ENCODE results near the gene SEC14L5.
"Not testable (repeated sequence)": the region's sequence is repeated elsewhere in the genome, so short reads cannot be mapped to it uniquely, and the experiment has no call there.

Gene SEC14L5

GRCh38 chr16:5044581-5044980, 86.5 kb downstream of the SEC14L5 start:
- H3K4me1 ChIP-seq (ENCODE audit: control insufficient read depth, insufficient read depth, low read length); H3K36me3 ChIP-seq (ENCODE audit: control insufficient read depth, insufficient read depth, low read length); H3K9me3 ChIP-seq (ENCODE audit: control insufficient read depth, low read length); H3K4me3 ChIP-seq (ENCODE audit: insufficient read depth, low read depth, low read length); H3K27ac ChIP-seq (ENCODE audit: insufficient read depth, low read depth, low read length, poor library complexity, severe bottlenecking); H3K27me3 ChIP-seq (ENCODE audit: control insufficient read depth, insufficient read depth, low read length, poor library complexity, severe bottlenecking): not testable (repeated sequence)
- 92% methylated on average over 11 of the region's 11 CpGs for WGBS, 2 experiments

GRCh38 chr16:5045499-5046115, 87.5 kb downstream of the SEC14L5 start:
- no peak overlapping the region for H3K27ac ChIP-seq (ENCODE audit: insufficient read depth, low read depth, low read length, poor library complexity, severe bottlenecking)
- no peak overlapping the region for H3K4me3 ChIP-seq (ENCODE audit: insufficient read depth, low read depth, low read length)
- H3K27me3 ChIP-seq (ENCODE audit: control insufficient read depth, insufficient read depth, low read length, poor library complexity, severe bottlenecking): no peaks in the 10 kb centered on the region
- H3K36me3 ChIP-seq (ENCODE audit: control insufficient read depth, insufficient read depth, low read length): no peaks in the 10 kb centered on the region
- no peaks in the 10 kb centered on the region for H3K9me3 ChIP-seq (ENCODE audit: control insufficient read depth, low read length)
- WGBS, 2 experiments: 89 to 92% methylated on average over 10 of the region's 10 CpGs
- H3K4me1 ChIP-seq (ENCODE audit: control insufficient read depth, insufficient read depth, low read length): no peaks in the 10 kb centered on the region

DNA sequence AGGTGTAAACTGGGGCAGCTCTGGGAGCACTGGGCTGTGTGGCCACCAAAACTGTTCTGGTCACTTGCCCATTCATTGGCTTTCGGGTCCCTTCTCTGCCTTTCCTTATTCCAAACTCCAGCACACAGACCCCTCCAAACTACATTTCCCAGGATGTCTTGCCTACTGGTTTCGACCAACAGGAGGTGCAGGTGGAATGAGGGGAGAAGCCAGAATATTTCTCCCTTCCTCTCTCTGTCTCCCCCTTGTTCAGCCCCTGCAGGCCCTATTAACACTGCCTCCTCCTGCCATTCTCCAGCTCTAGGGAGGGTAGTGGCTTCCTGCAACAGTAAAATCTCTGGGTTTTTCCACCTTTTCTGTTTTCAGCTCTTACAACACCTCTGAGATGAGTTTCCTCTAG, 88.8 kb downstream of the SEC14L5 start:
- no peaks in the 10 kb centered on the region for H3K9me3 ChIP-seq (ENCODE audit: control insufficient read depth, low read length)
- no peaks in the 10 kb centered on the region for H3K4me1 ChIP-seq (ENCODE audit: control insufficient read depth, insufficient read depth, low read length)
- no peaks in the 10 kb centered on the region for H3K36me3 ChIP-seq (ENCODE audit: control insufficient read depth, insufficient read depth, low read length)
- WGBS, 2 experiments: 73 to 83% methylated on average over 2 of the region's 2 CpGs
- H3K27ac ChIP-seq (ENCODE audit: insufficient read depth, low read depth, low read length, poor library complexity, severe bottlenecking): no peak overlapping the region
- H3K4me3 ChIP-seq (ENCODE audit: insufficient read depth, low read depth, low read length): no peak overlapping the region
- no peaks in the 10 kb centered on the region for H3K27me3 ChIP-seq (ENCODE audit: control insufficient read depth, insufficient read depth, low read length, poor library complexity, severe bottlenecking)

DNA sequence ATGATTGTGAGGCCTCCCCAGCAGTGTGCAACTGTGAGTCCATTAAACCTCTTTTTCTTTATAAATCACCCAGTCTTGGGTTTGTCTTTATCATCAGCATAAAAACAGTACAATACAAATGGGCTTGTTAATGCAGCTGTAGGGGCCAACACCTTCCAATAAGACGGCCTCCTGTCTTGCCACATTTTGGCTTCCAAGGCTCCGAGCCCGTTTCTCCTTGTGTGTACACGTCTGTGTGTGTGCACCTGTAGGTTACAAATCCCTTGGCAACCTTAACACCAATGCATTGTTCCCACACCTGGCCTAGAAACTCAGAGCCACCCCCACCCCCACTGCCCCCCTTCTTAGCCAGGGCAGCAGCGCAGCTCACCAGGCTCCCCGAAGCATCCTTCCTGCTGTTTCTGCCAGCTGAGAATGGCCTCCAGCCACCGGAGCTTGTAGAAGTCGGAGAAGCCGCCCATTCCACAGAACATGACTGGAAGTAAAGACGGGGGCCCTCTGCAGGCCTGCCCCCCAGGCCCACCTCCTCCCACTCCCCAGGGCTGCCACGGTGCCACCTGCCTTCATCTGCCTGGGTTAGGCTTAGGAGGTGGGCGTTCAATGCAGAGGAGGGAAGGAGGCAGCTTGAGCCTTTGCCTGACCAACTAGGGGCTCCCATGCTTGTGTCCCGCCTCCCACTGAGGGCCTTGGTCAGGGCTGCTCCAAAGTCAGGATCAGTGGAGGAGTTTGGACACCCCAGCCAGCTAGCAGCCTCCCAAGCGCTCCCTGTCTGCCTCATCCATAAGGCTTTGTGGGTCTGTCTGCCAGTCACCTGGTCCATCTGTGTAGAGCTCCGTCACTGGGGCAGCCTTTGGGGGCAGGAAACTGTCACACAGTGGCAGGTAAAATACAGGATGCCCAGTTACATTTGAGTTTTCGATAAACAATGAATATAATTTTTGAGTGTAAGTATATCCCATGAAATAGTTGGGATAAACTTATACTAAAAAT, 97.0 kb downstream of the SEC14L5 start:
- WGBS, 2 experiments: 92 to 94% methylated on average over 16 of the region's 16 CpGs
- Histone ChIP-seq H3K9me3 (ENCODE audit: control insufficient read depth, low read length) (no peaks in the 10 kb centered on the region), H3K27me3 (ENCODE audit: control insufficient read depth, insufficient read depth, low read length, poor library complexity, severe bottlenecking) (no peaks in the 10 kb centered on the region), H3K4me3 (ENCODE audit: insufficient read depth, low read depth, low read length) (no peak overlapping the region), H3K36me3 (ENCODE audit: control insufficient read depth, insufficient read depth, low read length) (no peaks in the 10 kb centered on the region), H3K27ac (ENCODE audit: insufficient read depth, low read depth, low read length, poor library complexity, severe bottlenecking) (no peak overlapping the region), H3K4me1 (ENCODE audit: control insufficient read depth, insufficient read depth, low read length) (peaks cover 7% of the 10 kb centered on the region)

DNA sequence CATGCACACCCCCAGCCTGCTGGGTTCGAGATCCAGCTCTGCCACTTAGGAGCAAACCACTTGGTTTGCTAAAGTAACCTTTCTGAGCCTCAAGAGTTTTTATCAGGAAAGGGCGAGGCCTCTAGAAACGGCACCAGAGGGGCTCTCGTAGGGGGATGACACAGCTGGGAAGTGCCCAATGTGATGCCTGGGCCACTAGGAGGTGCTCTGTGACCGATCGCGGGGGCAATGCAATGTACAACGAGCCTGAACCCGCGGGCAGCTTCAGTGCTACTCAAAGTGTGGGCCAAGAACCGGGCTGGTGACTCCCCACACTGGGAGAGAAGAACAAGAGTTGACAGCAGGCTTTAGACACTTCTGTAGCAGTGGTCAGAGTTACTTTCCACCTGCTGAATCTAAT, 98.2 kb downstream of the SEC14L5 start:
- peaks cover 8% of the 10 kb centered on the region for H3K4me1 ChIP-seq (ENCODE audit: control insufficient read depth, insufficient read depth, low read length)
- 23 to 28% methylated on average over 11 of the region's 11 CpGs for WGBS, 2 experiments

DNA sequence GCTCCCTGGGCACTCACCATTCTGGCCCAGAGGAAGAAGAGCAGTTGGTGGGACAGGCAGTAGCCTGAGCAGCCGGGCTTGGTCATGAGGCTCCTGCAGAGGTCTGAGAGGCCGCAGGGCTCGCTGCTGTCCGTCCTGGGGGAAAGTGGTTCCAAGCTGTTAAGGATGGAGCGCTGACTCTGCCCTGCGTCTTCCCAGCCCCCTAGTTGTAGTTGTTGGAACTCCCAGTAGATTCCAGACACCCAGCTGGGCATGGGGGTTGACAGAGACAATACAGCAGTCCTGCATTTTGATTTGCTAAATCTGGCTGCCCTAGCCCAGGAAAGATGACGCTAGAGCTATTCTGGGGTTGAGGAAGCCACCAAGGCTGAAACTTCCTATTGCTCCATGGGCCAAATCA, 100.3 kb downstream of the SEC14L5 start:
- Histone ChIP-seq H3K36me3 (ENCODE audit: control insufficient read depth, insufficient read depth, low read length) (no peaks in the 10 kb centered on the region), H3K4me1 (ENCODE audit: control insufficient read depth, insufficient read depth, low read length) (peaks cover 8% of the 10 kb centered on the region), H3K27ac (ENCODE audit: insufficient read depth, low read depth, low read length, poor library complexity, severe bottlenecking) (peak overlapping the region; percentile 26), H3K27me3 (ENCODE audit: control insufficient read depth, insufficient read depth, low read length, poor library complexity, severe bottlenecking) (no peaks in the 10 kb centered on the region), H3K4me3 (ENCODE audit: insufficient read depth, low read depth, low read length) (no peak overlapping the region), H3K9me3 (ENCODE audit: control insufficient read depth, low read length) (no peaks in the 10 kb centered on the region)
- WGBS, 2 experiments: 6 to 11% methylated on average over 7 of the region's 7 CpGs

More for the DNA sequence above, 98.2 kb downstream of the SEC14L5 start:
- Histone ChIP-seq H3K9me3 (ENCODE audit: control insufficient read depth, low read length) (no peaks in the 10 kb centered on the region), H3K27me3 (ENCODE audit: control insufficient read depth, insufficient read depth, low read length, poor library complexity, severe bottlenecking) (no peaks in the 10 kb centered on the region), H3K27ac (ENCODE audit: insufficient read depth, low read depth, low read length, poor library complexity, severe bottlenecking) (no peak overlapping the region), H3K36me3 (ENCODE audit: control insufficient read depth, insufficient read depth, low read length) (no peaks in the 10 kb centered on the region), H3K4me3 (ENCODE audit: insufficient read depth, low read depth, low read length) (no peak overlapping the region)

GRCh38 chr16:5059386-5060072, 101.4 kb downstream of the SEC14L5 start:
- Histone ChIP-seq H3K4me3 (ENCODE audit: insufficient read depth, low read depth, low read length) (no peak overlapping the region), H3K4me1 (ENCODE audit: control insufficient read depth, insufficient read depth, low read length) (peaks cover 8% of the 10 kb centered on the region), H3K27ac (ENCODE audit: insufficient read depth, low read depth, low read length, poor library complexity, severe bottlenecking) (no peak overlapping the region), H3K27me3 (ENCODE audit: control insufficient read depth, insufficient read depth, low read length, poor library complexity, severe bottlenecking) (no peaks in the 10 kb centered on the region), H3K9me3 (ENCODE audit: control insufficient read depth, low read length) (no peaks in the 10 kb centered on the region), H3K36me3 (ENCODE audit: control insufficient read depth, insufficient read depth, low read length) (no peaks in the 10 kb centered on the region)
- WGBS, 2 experiments: 57 to 67% methylated on average over 6 of the region's 6 CpGs

DNA sequence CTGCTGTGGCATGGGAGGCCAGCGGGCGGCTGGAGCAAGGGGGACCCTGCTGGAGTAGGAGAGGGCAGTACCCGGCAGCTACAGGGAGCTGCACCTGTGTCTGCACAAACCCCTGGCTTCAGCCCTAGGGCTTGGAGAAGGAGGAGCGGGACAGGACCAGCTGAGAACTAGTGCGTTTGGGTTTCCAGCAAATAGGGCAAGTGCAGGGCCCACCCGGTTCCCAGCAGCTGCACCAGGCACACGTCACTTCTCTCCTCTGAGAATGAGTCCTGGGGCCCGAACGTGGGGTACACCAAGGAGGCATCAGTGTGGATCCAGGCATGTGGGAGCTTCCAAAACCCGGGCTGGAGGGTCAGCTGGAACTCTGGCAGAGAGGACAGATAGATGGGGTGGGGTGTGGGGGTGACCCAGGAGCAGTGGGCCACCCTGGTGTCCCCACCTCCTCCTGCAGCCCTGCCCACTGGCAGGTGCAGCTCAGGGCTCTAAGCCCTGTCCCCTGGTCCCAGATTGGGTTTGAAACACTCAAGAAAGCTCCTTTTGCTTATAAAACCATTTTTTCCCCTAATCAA, 102.0 kb downstream of the SEC14L5 start:
- Histone ChIP-seq H3K4me3 (ENCODE audit: insufficient read depth, low read depth, low read length) (no peak overlapping the region), H3K36me3 (ENCODE audit: control insufficient read depth, insufficient read depth, low read length) (no peaks in the 10 kb centered on the region), H3K27ac (ENCODE audit: insufficient read depth, low read depth, low read length, poor library complexity, severe bottlenecking) (no peak overlapping the region), H3K27me3 (ENCODE audit: control insufficient read depth, insufficient read depth, low read length, poor library complexity, severe bottlenecking) (no peaks in the 10 kb centered on the region), H3K9me3 (ENCODE audit: control insufficient read depth, low read length) (no peaks in the 10 kb centered on the region), H3K4me1 (ENCODE audit: control insufficient read depth, insufficient read depth, low read length) (peaks cover 8% of the 10 kb centered on the region)
- 59 to 61% methylated on average over 10 of the region's 10 CpGs for WGBS, 2 experiments

GRCh38 chr16:5062051-5062450, 103.9 kb downstream of the SEC14L5 start:
- no peaks in the 10 kb centered on the region for H3K36me3 ChIP-seq (ENCODE audit: control insufficient read depth, insufficient read depth, low read length)
- 91 to 93% methylated on average over 11 of the region's 11 CpGs for WGBS, 2 experiments

More at GRCh38 chr16:5062051-5062450, 103.9 kb downstream of the SEC14L5 start:
- Histone ChIP-seq H3K27me3 (ENCODE audit: control insufficient read depth, insufficient read depth, low read length, poor library complexity, severe bottlenecking) (no peaks in the 10 kb centered on the region), H3K4me3 (ENCODE audit: insufficient read depth, low read depth, low read length) (no peak overlapping the region), H3K9me3 (ENCODE audit: control insufficient read depth, low read length) (no peaks in the 10 kb centered on the region), H3K27ac (ENCODE audit: insufficient read depth, low read depth, low read length, poor library complexity, severe bottlenecking) (no peak overlapping the region), H3K4me1 (ENCODE audit: control insufficient read depth, insufficient read depth, low read length) (peaks cover 8% of the 10 kb centered on the region)
